Mammary epithelial cell (primary cell): ENCODE measurements around the gene FPR3.

ENCODE experiments used
- CTCF ChIP-seq, 2 donors: IDR thresholded peaks in 1 of 2; conservative IDR thresholded peaks in 1 of 2; 2 replicates each; pipeline ENCODE4 v1.5.1; 2011 to 2012; ENCODE audit warnings: inconsistent platforms in 2 of 2, low read length in 2 of 2, mild to moderate bottlenecking in 2 of 2, control low read depth in 1 of 2, low read depth in 1 of 2; ENCODE audit not compliant: insufficient read depth in 1 of 2; ENCODE audit errors: extremely low read depth in 1 of 2
- EZH2 ChIP-seq: IDR thresholded peaks from 2 replicates; pipeline ENCODE4 v1.6.1; 2012; ENCODE audit warnings: low read length, inconsistent platforms, borderline replicate concordance

GRCh38 chr19:51761696-51762095 lies 33.3 kb upstream of the FPR3 start:
- TF ChIP-seq CTCF (conservative IDR thresholded peaks at IDR 0.05 in 1 of 2, IDR thresholded peaks at IDR 0.05 in 1 of 2; ENCODE audit: extremely low read depth in 1 of 2, insufficient read depth in 1 of 2, low read depth in 1 of 2, low read length in 2 of 2) = no peak
- no peak for TF ChIP-seq EZH2
